Measurements from ENCODE around the gene USP3. TPM values are rescaled to one million over a fixed set of nuclear protein-coding genes. Genes with fewer than 3 reads are reported as not detected.

USP3 gene
- total RNA-seq, 4 donors from 2014 or later: 36.6 to 50.3 (median 45.5) TPM

DNA sequence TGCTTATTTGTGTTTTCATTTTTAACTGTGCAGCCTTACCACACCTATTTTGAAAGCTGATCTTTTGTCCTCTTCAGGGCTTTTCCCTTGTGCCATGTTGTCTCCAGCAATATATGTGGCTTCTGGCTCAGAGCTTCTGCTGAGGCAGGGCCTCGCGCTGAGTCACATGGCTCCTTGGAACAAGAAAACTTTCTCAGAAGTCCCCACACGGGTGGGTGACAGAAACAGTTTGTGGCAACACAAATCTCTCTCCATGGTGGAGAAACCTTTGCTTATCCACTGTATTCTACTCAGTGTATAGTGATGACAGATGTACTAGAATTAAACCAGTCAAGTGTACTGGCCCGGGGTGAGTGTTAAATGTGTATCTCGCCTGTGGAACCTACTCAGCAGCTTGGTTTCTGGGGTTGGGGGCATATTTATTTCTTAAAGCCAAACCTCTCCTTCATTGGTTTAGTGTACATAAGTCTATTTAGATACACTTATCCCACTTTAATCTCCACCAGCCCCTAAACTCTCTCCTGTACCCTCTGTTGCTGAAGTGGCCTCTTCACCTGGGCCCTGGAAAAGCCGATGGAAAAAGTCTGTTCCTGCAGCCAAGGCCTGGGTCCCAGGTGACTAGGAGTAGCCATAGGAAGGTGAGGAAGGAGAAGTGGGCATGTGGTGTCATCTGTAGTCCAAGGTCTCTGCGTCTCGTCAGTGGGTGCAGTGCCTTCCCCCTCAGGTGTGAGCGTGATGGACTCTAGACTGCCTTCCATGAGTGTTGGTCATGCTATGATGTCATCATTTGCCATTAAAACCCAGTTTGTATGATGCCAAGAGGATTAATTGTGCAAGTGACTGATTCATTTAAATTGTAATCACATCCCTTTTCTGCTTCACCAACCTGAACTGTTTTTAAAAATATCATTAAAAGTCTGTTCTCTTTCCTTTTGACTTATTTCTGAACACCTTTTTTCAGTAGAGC is 89.6 kb downstream of the USP3 start:
- Histone ChIP-seq H3K27ac (peak overlapping the region in 3 of 4 donors; percentile 93 to 95 (median 94)), H3K36me3 (peaks cover 0 to 43% of the 10 kb centered on the region in 2 donors), H3K4me3 (no peak overlapping the region), H3K4me1 (peaks cover 9 to 50% (median 21%) of the 10 kb centered on the region in 3 donors), H3K27me3 (no peaks in the 10 kb centered on the region), H3K9me3 (no peaks in the 10 kb centered on the region)
- ATAC-seq: no peak
- 70 to 94% methylated on average over 2 to 5 of the region's 9 CpGs for WGBS, 2 donors (ENCODE audit: low coverage in 1 of 2)
- TF ChIP-seq POLR2A (IDR thresholded peaks at IDR 0.05): no peak
- no peak for TF ChIP-seq POLR2AphosphoS5 (IDR thresholded peaks at IDR 0.05)
- no peak for TF ChIP-seq CTCF (IDR thresholded peaks at IDR 0.05)
- no peak for TF ChIP-seq EP300 (IDR thresholded peaks at IDR 0.05)

GRCh38 chr15:63595065-63595464 is 90.7 kb downstream of the USP3 start:
- peaks cover 0 to 32% of the 10 kb centered on the region in 2 donors for H3K36me3 ChIP-seq
- ATAC-seq: peak; percentile 21
- H3K27me3 ChIP-seq: no peaks in the 10 kb centered on the region
- H3K27ac ChIP-seq: peak overlapping the region; percentile 93 to 96 (median 94)
- no peaks in the 10 kb centered on the region for H3K9me3 ChIP-seq
- H3K4me3 ChIP-seq: no peak overlapping the region
- H3K4me1 ChIP-seq: peaks cover 9 to 61% (median 25%) of the 10 kb centered on the region in 3 donors
- 38 to 40% methylated on average over 1 to 3 of the region's 3 CpGs for WGBS, 2 donors (ENCODE audit: low coverage in 1 of 2)
- TF ChIP-seq EP300 (IDR thresholded peaks at IDR 0.05) (no peak), CTCF (IDR thresholded peaks at IDR 0.05) (no peak), POLR2AphosphoS5 (IDR thresholded peaks at IDR 0.05) (peak; percentile 25), POLR2A (IDR thresholded peaks at IDR 0.05) (no peak)

DNA sequence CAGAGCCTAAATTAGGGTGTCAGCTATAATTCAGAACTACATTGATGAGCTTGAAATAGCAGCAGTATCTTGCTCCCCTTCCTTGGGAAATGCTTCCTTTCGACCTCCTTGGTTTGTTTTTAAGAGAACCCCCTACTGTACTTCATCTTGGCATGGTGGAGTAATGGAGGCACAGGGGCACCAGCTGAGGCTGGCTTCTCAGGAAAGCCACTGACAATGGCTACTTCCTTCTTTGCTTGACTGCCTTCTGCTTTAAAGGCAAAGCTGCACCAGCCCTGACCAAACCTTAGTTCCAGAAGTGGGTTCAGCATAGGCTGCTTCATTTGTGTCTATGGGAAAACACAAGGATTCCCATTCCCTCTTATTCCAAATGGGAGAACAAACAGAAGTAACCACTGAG is 91.3 kb downstream of the USP3 start:
- Histone ChIP-seq H3K4me1 (peaks cover 9 to 66% (median 27%) of the 10 kb centered on the region in 3 donors), H3K4me3 (no peak overlapping the region), H3K27ac (peak overlapping the region; percentile 93 to 96 (median 94)), H3K9me3 (no peaks in the 10 kb centered on the region), H3K36me3 (peaks cover 0 to 26% of the 10 kb centered on the region in 2 donors), H3K27me3 (no peaks in the 10 kb centered on the region)
- ATAC-seq: no peak
- WGBS, 2 donors (ENCODE audit: low coverage in 1 of 2): 71% methylated on average over 1 of the region's 1 CpG; no CpG with 5 or more reads in 1 of the 2 donors
- no peak for TF ChIP-seq CTCF (IDR thresholded peaks at IDR 0.05)
- no peak for TF ChIP-seq POLR2AphosphoS5 (IDR thresholded peaks at IDR 0.05)
- TF ChIP-seq EP300 (IDR thresholded peaks at IDR 0.05): no peak
- TF ChIP-seq POLR2A (IDR thresholded peaks at IDR 0.05): no peak

GRCh38 chr15:63596676-63597037 is 92.3 kb downstream of the USP3 start:
- Histone ChIP-seq H3K27ac (peak overlapping the region; percentile 93 to 96 (median 94)), H3K27me3 (no peaks in the 10 kb centered on the region), H3K9me3 (no peaks in the 10 kb centered on the region), H3K36me3 (peaks cover 0 to 16% of the 10 kb centered on the region in 2 donors), H3K4me1 (peaks cover 9 to 73% (median 27%) of the 10 kb centered on the region in 3 donors), H3K4me3 (peak overlapping the region; percentile 29 to 76)
- ATAC-seq: peak; percentile 4
- WGBS, 2 donors (ENCODE audit: low coverage in 1 of 2): 13 to 36% methylated on average over 2 of the region's 2 CpGs
- TF ChIP-seq EP300 (IDR thresholded peaks at IDR 0.05) (no peak), POLR2AphosphoS5 (IDR thresholded peaks at IDR 0.05) (no peak), POLR2A (IDR thresholded peaks at IDR 0.05) (no peak), CTCF (IDR thresholded peaks at IDR 0.05) (no peak)

Data from gastroesophageal sphincter (tissue), 4 donors.